ENCODE measurements around the gene SLC39A5. TPM values are rescaled to one million over a fixed set of nuclear protein-coding genes. Genes with fewer than 3 reads are reported as not detected.

The SLC39A5 gene
- polyA plus RNA-seq, 3 donors, result 0.21 to 0.25 TPM; not detected in 1

DNA sequence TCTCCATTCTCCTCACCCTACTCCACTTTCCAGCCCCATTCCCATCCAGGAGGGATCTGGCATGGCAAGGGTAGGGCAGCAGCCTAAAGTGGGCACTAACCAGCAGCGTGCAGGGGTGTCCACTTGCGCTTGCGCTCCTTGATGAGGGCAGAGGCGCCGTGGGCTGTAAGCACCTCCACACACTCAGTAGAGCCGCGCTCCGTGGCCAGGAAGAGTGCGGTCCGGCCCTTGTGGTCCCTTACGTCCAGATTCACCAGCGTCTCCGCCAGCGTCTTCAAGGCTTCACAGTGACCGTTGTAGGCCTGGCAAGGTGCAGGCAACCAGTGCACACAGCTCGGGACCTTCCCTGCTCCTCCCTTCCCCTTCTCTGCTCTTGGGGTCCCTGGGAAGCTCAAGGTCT is 18.1 kb downstream of the SLC39A5 start:
- no peaks in the 10 kb centered on the region for H3K4me1 Mint-ChIP-seq
- no peak overlapping the region for H3K9ac ChIP-seq (ENCODE audit: insufficient read depth, low read length, poor library complexity, severe bottlenecking)
- H3K4me1 ChIP-seq (ENCODE audit: control insufficient read depth in 1 of 2, insufficient read depth in 2 of 2, low read length in 2 of 2), result no peaks in the 10 kb centered on the region
- no peak overlapping the region for H3K27ac ChIP-seq (ENCODE audit: low read depth in 1 of 2, low read length in 2 of 2)
- H3K4me2 ChIP-seq (replicated peaks; ENCODE audit: extremely low read depth, low read length, poor library complexity, severe bottlenecking), result no peak overlapping the region
- H3K27ac Mint-ChIP-seq, result peak overlapping the region in 1 of 7 donors; percentile 51
- no peak for DNase-seq
- no peaks in the 10 kb centered on the region for H3K9me3 ChIP-seq (replicated peaks in 1 of 2; ENCODE audit: control insufficient read depth in 1 of 2, insufficient read depth in 1 of 2, low read length in 2 of 2)
- H2AFZ ChIP-seq (ENCODE audit: insufficient read depth, low read depth, low read length, poor library complexity, severe bottlenecking), result no peak overlapping the region
- TF ChIP-seq, protein P1, sequence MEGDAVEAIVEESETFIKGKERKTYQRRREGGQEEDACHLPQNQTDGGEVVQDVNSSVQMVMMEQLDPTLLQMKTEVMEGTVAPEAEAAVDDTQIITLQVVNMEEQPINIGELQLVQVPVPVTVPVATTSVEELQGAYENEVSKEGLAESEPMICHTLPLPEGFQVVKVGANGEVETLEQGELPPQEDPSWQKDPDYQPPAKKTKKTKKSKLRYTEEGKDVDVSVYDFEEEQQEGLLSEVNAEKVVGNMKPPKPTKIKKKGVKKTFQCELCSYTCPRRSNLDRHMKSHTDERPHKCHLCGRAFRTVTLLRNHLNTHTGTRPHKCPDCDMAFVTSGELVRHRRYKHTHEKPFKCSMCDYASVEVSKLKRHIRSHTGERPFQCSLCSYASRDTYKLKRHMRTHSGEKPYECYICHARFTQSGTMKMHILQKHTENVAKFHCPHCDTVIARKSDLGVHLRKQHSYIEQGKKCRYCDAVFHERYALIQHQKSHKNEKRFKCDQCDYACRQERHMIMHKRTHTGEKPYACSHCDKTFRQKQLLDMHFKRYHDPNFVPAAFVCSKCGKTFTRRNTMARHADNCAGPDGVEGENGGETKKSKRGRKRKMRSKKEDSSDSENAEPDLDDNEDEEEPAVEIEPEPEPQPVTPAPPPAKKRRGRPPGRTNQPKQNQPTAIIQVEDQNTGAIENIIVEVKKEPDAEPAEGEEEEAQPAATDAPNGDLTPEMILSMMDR (IDR thresholded peaks at IDR 0.05), result no peak
- no peaks in the 10 kb centered on the region for H4K20me1 ChIP-seq (ENCODE audit: insufficient read depth, low read length)
- 94% methylated on average over 14 of the region's 16 CpGs for WGBS (ENCODE audit: insufficient coverage)
- intact Hi-C loops (cut with micrococcal nuclease), result no loop called here
- no peaks in the 10 kb centered on the region for H3K79me2 ChIP-seq (ENCODE audit: insufficient read depth, low read length)
- H3K4me3 ChIP-seq (replicated peaks in 1 of 3; ENCODE audit: low read depth in 2 of 3, low read length in 3 of 3), result no peak overlapping the region
- peaks cover 76 to 92% of the 10 kb centered on the region in 2 donors for H3K36me3 Mint-ChIP-seq
- no peak overlapping the region for H3K4me3 Mint-ChIP-seq
- H3K9me3 Mint-ChIP-seq, result no peaks in the 10 kb centered on the region
- H3K36me3 ChIP-seq (replicated peaks in 1 of 2; ENCODE audit: control insufficient read depth in 1 of 2, insufficient read depth in 2 of 2, low read length in 2 of 2), result peaks cover 83 to 86% of the 10 kb centered on the region in 2 donors
- no peaks in the 10 kb centered on the region for H3K27me3 ChIP-seq (ENCODE audit: control insufficient read depth in 2 of 2, insufficient read depth in 2 of 2, low read length in 2 of 2)
- H3K27me3 Mint-ChIP-seq (ENCODE audit: low read depth in 3 of 3), result peaks cover 0 to 3% (median 0%) of the 10 kb centered on the region in 3 donors

DNA sequence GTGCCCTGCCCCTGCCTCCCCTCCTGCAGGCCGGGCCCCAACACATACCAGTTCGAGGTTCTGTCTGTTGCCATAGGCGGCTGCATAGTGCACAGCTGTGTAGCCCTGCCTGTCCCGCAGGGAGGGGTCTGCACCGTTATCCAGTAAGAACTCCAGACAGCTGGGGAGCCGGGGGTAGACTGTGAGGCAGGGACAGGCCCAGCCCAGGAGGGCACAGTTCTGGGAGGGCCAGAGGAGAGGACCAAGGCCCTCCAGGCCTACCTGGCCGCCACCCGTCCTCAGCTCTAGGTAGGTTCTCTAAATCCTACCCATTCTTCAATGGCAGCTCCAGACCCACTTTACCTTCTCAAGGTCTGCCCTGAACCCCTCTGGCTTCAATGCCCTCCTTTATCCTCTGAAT is 18.9 kb downstream of the SLC39A5 start:
- Histone ChIP-seq H4K20me1 (ENCODE audit: insufficient read depth, low read length) (no peaks in the 10 kb centered on the region), H3K4me2 (replicated peaks; ENCODE audit: extremely low read depth, low read length, poor library complexity, severe bottlenecking) (no peak overlapping the region), H3K79me2 (ENCODE audit: insufficient read depth, low read length) (no peaks in the 10 kb centered on the region), H3K9ac (ENCODE audit: insufficient read depth, low read length, poor library complexity, severe bottlenecking) (no peak overlapping the region), H3K27me3 (ENCODE audit: control insufficient read depth in 2 of 2, insufficient read depth in 2 of 2, low read length in 2 of 2) (no peaks in the 10 kb centered on the region), H3K4me3 (replicated peaks in 1 of 3; ENCODE audit: low read depth in 2 of 3, low read length in 3 of 3) (no peak overlapping the region), H3K27ac (ENCODE audit: low read depth in 1 of 2, low read length in 2 of 2) (no peak overlapping the region), H3K36me3 (replicated peaks in 1 of 2; ENCODE audit: control insufficient read depth in 1 of 2, insufficient read depth in 2 of 2, low read length in 2 of 2) (peaks cover 83 to 86% of the 10 kb centered on the region in 2 donors), H2AFZ (ENCODE audit: insufficient read depth, low read depth, low read length, poor library complexity, severe bottlenecking) (no peak overlapping the region), H3K9me3 (replicated peaks in 1 of 2; ENCODE audit: control insufficient read depth in 1 of 2, insufficient read depth in 1 of 2, low read length in 2 of 2) (no peaks in the 10 kb centered on the region), H3K4me1 (ENCODE audit: control insufficient read depth in 1 of 2, insufficient read depth in 2 of 2, low read length in 2 of 2) (no peaks in the 10 kb centered on the region)
- Mint-ChIP-seq H3K27me3 (ENCODE audit: low read depth in 3 of 3) (peaks cover 0 to 3% (median 0%) of the 10 kb centered on the region in 3 donors), H3K36me3 (peaks cover 77 to 92% of the 10 kb centered on the region in 2 donors), H3K27ac (peak overlapping the region in 2 of 7 donors; percentile 55 to 66), H3K4me1 (no peaks in the 10 kb centered on the region), H3K9me3 (no peaks in the 10 kb centered on the region), H3K4me3 (no peak overlapping the region)
- no peak for DNase-seq
- intact Hi-C loops (cut with micrococcal nuclease), result no loop called here
- TF ChIP-seq, protein P1 (IDR thresholded peaks at IDR 0.05), result no peak
- WGBS (ENCODE audit: insufficient coverage), result 92% methylated on average over 8 of the region's 8 CpGs

Data from CD14-positive monocyte (primary cell).